HG03439 (cell line): Measurements from ENCODE around the gene UBL3.

Source experiments
- ATAC-seq: cut with Tn5 transposase; IDR thresholded peaks from one replicate; pipeline ENCODE4 v1.9.1; 2021; ENCODE audit warnings: mild to moderate bottlenecking, moderate library complexity; ENCODE audit not compliant: unreplicated experiment

Gene UBL3

DNA sequence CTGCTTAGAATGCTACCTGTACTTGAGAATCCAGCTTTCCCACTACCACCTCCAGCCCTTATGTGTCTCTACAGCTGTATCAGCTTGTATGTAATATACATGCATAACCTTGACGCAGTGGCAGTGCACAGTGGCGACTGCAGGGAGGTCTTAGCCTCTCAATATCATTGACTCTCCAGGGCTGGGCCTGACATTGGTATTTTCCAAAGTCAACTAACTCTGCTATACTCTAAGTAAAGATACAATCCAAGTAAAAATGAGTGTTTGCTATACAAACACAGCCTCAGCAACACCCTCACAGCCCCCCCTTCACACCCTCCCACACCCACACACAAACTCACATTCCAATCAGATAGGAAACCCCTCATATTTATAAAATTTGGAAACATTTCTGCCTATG lies 6.7 kb upstream of the UBL3 start:
- ATAC-seq: no peak

GRCh38 chr13:29856426-29856825 lies 6.0 kb upstream of the UBL3 start:
- no peak for ATAC-seq

DNA sequence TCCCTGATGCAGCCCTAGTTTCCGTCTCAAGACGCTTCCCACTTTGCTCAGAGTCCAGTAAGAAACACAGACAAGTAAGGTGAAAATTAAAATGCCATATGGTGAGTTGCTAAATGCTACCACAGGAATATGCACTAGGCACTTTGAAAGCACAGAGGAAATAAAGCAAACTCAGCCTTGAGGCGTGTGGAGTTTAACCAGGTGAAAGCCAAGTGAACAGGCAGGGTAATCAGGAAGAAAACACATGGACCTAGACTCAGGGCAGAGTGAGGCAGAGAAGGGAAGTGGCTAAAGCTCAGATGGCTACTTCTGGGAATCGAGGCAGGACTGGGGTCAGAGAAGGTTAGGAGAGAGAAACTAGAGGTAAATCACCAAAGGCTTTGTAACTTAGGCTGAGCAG lies 5.4 kb upstream of the UBL3 start:
- ATAC-seq: no peak

DNA sequence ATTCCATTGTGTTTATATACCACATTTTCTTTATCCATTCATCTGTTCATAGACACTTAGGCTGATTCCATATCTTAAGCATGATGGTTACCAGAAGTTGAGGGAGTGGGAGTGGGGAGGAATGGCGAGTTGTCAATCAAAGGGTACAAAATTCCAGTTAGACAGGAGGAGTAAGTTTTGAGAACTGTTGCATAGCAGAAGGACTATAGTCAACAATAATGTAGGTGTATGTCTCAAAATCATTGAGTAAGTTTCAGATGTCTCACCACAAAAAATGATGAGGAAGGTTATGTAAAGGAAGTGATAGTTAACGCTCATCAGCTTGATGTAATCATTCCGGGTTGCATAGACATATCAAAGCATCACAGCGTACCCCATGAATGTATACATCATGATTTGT lies 4.6 kb upstream of the UBL3 start:
- no peak for ATAC-seq

DNA sequence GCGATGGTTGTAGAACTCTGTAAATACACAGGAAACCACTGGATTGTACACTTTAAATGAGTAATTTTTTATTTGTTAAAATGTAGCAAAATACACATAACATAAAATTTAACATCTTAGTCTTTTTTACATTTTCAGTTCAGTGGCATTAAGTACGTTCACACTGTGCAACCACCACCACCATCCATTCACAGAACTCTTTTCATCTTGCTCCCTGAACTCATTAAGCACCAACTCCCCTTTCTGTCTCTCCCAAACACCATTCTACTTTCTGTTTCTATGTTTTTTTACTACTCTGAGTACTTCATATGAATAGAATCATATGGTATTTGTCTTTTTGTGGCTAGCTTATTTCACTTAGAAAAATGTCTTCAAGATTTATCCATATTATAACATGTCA lies 2.7 kb upstream of the UBL3 start:
- ATAC-seq: no peak

- ATAC-seq: no peak
Measured at GRCh38 chr13:29852472-29853054, 2.1 kb upstream of the UBL3 start.

- peak; percentile 38 for ATAC-seq
Measured at GRCh38 chr13:29849731-29850212, 645 bp downstream of the UBL3 start.

- ATAC-seq: no peak
Measured at GRCh38 chr13:29849071-29849631, 1.3 kb downstream of the UBL3 start.

DNA sequence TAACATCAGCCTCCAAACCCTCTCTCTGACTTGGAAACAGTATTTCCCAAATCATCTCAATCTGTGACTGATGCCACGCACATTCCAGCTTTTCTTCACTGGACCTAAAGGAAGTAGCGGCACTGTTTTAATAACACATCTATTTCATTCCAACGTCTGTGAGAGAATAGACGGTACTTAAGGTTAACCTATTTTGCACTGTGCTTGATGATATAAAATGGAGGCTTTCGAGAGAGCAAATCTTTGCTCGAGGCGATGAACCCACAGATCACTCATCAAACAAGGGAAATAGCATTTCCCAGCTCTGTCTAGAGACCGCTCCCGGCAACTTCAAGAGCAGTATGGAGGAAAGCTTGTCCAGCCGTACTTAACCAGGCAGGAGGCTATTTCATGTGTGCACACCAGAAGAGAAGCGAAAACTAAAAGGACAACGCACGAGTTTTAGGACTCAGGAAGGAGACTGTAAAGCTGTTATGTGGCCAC lies 2.9 kb downstream of the UBL3 start:
- no peak for ATAC-seq

DNA sequence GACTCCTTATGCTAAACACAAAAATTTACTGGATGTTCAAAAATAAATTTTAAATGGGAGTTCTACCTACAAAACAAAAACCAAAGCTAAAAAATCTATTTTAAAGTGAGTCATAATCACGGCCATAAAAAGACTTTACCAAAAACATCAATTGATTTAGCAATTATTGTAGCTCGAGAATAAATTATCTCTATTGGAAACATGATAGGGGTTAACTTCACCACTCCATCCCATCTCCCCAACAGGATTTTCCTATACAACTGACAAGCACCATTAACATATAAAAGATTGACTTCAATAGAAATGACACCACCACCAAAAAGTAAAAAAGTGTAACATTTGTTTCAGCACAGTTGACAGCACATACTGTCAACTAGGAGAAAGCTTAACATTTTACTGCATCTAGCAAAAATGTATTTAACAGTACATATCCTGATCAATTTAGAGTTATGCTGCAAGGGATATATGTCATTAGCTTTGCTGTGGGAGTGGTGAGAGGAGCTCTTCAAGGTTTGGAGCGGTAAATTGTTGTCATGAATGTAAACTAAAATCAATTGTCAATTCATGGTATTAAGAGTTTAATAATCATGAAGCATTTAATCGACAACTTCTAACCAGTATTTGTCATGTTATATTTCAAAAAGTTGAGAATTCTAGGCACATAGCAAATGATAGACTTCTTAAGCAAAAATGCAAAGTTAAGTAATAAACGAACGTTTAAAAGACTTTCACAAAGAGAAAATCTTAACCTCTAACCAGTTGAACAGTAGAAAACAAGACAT lies 3.8 kb downstream of the UBL3 start:
- no peak for ATAC-seq

DNA sequence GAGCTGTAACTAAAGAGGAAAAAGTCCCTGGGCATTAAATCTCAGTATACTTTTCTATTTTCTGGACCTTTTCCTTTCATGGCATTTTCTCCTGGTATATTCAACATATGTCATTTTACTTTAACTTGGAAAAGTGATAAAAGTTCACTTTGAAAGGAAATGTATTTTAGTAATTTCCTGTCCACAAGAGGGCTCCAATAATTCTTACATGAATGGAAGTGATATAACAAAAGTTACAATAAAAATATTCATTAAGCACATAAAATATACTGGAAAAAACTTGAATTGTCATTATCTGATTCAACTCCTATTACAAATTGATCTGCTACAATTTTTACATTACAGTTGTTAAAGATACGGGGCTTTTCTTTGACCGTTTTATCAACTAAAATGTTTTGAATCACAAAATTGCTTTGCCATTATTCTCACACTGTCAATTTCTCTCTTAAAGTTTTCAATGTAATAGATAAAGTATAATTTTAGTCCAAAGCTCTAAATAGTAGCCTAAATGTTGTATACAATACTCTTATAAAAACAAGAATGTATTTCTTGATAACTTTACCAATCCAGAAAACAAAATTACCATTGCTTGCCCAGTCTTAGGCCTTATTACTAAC lies 4.9 kb downstream of the UBL3 start:
- ATAC-seq: no peak

GRCh38 chr13:29844441-29844840 lies 6.0 kb downstream of the UBL3 start:
- no peak for ATAC-seq

- no peak for ATAC-seq
Measured at GRCh38 chr13:29840585-29840984, 9.8 kb downstream of the UBL3 start.

DNA sequence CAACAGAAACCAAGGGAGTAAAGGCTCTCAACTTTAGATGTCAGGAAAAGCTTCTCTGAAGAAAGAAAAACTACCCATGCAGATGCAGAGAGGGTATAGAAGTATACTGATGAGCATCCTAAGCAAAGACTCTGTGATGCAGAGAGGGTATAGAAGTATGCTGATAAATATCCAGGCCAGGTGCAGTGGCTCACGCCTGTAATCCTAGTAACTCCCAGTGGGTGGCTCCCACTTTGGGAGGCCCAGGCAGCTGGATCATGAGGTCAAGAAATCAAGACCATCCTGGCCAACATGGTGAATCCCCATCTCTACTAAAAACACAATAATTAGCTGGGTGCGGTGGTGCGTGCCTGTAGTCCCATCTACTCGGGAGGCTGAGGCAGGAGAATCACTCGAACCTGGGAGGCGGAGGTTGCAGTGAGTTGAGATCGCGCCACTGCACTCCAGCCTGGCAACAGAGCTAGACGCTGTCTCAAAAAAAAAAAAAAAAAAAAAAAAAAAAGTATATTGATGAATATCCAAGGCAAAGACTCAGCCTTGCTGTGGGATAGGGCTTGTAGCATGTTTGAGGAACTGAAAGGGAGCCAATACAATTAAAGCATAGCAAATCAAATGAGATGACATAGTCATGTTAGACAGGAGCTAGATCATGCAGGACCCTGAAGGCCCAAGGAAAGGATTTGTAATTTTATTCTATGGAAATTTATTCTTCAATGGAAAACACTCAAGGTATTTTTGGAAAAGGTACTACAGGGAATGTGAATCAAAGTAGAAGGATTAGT lies 14.9 kb downstream of the UBL3 start:
- no peak for ATAC-seq

DNA sequence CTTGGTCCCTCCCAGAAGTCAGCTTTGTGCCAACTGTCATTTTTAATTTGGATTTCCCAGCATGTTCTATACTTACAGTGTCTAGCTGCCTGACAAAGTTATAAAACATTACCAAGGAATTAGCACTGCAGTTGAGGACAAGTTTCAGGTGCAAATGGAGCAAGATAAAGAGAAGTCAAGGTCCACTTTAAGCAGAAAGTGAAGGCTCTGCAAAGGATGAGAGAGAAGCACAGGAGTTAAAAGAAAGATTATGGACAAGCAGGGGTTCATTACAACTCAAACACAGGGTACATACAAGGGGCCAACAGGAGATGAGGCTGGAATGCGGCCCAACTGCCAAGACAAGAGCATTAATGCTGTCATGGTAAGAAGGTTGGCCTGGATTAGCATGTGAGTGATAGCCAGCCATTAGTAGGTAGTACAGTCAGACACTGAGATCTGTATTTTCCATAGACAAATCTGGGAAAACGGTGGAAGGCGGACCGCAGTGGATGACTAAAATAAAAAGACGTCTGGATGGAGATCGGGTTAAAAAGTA lies 17.6 kb downstream of the UBL3 start:
- no peak for ATAC-seq

DNA sequence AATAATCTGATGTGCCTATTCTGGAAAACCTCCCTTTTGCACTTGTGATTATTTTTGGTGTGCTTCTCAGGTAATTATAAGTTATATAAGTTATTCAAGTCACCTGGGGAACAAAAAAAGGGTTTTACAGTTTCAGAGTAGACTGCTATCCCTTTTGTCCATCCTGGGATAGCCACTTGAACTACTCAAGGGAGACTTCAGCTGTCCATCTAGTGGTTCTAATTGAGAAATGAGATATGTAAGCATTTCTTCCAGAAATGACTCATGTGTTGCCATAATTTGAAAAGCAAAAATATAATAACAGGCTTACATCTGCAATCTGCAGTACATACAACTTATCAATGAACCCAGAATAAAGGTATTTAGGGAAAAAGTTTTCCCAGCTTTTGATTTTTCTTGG lies 20.4 kb downstream of the UBL3 start:
- no peak for ATAC-seq

DNA sequence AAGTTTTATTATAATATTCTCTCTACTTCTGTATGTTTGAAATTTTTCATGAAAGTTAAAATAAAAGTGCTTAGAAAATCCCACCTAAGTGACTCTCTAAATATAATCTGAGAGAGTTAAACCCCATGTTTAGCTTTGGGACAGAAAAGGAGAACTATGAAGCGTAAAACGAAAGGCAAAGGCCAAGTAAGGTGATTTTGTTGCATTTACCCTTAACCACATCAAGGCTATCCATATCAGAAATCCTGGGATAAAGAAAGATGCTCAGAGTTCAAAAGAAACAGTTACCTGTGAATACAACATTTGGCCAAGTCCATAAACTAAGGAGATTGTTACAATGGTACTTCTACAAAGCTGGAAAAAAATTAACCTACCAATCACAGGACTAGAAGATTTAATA lies 31.3 kb downstream of the UBL3 start:
- no peak for ATAC-seq

DNA sequence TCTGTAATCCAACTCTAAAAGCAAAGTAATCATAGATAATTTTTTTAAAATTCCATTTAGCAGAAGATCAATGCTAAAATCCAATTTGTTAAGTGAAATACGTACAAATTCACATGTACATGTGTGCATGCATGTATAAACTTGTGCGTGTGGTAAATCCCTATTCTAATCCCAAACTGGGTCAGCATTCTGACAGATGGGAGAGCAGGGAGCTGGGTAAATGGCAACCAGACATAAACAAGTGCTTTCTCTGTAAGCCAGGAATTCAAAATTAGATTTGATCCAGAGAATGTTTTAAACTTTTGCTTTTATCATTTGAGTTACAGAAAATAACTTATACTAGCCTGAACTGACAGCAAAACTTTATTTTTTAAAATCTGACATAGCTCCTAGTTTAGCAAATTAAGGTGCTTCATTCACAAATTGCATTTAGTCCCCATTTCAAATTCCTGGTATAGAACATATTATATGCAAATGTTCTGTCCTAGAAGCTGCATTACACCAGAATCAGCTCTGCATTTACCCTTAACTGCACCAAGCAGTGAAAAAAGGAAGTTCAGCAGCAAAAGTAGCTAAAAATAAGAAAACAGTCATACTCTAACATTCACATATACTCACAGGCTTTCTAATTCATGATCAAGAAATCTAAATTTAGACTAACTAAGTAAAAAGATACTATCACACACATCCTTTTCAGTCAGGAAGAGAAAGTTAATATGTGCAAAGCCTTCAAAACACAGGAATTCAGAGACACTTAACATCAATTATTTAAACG lies 32.6 kb downstream of the UBL3 start:
- ATAC-seq: peak; percentile 94

DNA sequence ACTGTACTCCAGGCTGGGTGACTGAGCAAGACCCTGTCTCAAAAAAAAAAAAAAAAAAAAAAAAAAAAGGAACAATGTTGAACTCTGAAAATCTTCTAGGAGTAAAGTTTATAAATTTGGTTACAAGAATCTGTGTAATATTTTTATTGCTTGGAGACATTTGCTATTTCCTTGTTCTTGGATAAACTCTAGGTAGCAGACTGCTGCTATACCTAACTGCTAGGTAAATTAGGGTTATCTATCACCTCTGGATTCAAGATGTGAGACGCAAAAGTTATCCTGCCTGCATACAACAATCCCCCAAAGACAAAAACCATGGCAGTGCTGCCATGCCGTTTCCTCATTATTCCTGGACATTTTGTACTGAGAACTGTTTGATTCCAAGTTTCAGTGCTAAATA lies 33.7 kb downstream of the UBL3 start:
- ATAC-seq: no peak

DNA sequence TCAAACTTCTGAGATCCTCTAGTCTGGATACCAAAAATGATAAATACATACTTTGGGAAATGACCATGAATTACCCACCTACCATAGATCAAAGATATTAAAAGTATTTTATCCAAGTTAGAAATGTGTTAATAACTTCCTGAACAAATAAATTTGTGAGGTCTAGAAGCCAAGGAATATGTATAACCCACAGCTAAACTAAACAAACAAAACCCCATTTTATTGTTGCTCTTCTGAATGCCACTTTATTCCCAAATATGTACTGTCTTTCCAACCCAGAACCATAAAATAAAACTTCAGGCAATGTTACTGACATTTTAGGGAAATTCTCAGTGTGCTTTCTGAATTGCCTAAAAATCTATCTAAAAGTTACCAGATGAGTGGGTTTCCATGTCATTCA lies 35.1 kb downstream of the UBL3 start:
- no peak for ATAC-seq
